ENCODE results near the gene AHR. TPM values are rescaled to one million over a fixed set of nuclear protein-coding genes. Genes with fewer than 3 reads are reported as not detected.
"Not testable (repeated sequence)": the region's sequence is repeated elsewhere in the genome, so short reads cannot be mapped to it uniquely, and the experiment has no call there.

Gene AHR
- polyA plus RNA-seq, 1 experiment: 5.9 TPM

GRCh38 chr7:17384400-17384799 lies 85.9 kb downstream of the AHR start:
- DNase-seq (ENCODE audit: low read depth): no peak
- no peak for TF ChIP-seq CTCF (IDR thresholded peaks at IDR 0.05; ENCODE audit: insufficient read depth, low read depth, low read length)
- CTCF ChIA-PET: no interaction called here
- POLR2A ChIA-PET: no interaction called here
- no peak overlapping the region for H3K4me3 ChIP-seq (ENCODE audit: low read depth, low read length)
- no peaks in the 10 kb centered on the region for H3K36me3 ChIP-seq (ENCODE audit: control insufficient read depth, insufficient read depth, low read length)
- no peaks in the 10 kb centered on the region for H3K27me3 ChIP-seq (ENCODE audit: control insufficient read depth, insufficient read depth, low read length)

- ChIA-PET POLR2A (no interaction called here), CTCF (no interaction called here)
- H3K4me3 ChIP-seq (ENCODE audit: low read depth, low read length): no peak overlapping the region
- H3K36me3 ChIP-seq (ENCODE audit: control insufficient read depth, insufficient read depth, low read length): no peaks in the 10 kb centered on the region
- H3K27me3 ChIP-seq (ENCODE audit: control insufficient read depth, insufficient read depth, low read length): no peaks in the 10 kb centered on the region
- DNase-seq (ENCODE audit: low read depth): no peak
- TF ChIP-seq CTCF (IDR thresholded peaks at IDR 0.05; ENCODE audit: insufficient read depth, low read depth, low read length): no peak
Measured at GRCh38 chr7:17385612-17386011, 87.2 kb downstream of the AHR start.

- H3K27me3 ChIP-seq (ENCODE audit: control insufficient read depth, insufficient read depth, low read length): no peaks in the 10 kb centered on the region
- POLR2A ChIA-PET: no interaction called here
- CTCF ChIA-PET: no interaction called here
Measured at GRCh38 chr7:17390392-17390791, 91.9 kb downstream of the AHR start.

GRCh38 chr7:17391366-17391765 lies 92.9 kb downstream of the AHR start:
- Histone ChIP-seq H3K4me3 (ENCODE audit: low read depth, low read length) (no peak overlapping the region), H3K36me3 (ENCODE audit: control insufficient read depth, insufficient read depth, low read length) (no peaks in the 10 kb centered on the region), H3K27me3 (ENCODE audit: control insufficient read depth, insufficient read depth, low read length) (no peaks in the 10 kb centered on the region)
- CTCF ChIA-PET: interaction anchor here (2.3 kb wide), 1 partner anchor 12 kb away, joined by 6 read pairs; no protein-coding TSS in a partner anchor
- POLR2A ChIA-PET: interaction anchor here (0.6 kb wide), 1 partner anchor 10 kb away, joined by 4 read pairs; no protein-coding TSS in a partner anchor
- no peak for DNase-seq (ENCODE audit: low read depth)
- no peak for TF ChIP-seq CTCF (IDR thresholded peaks at IDR 0.05; ENCODE audit: insufficient read depth, low read depth, low read length)

More at GRCh38 chr7:17390392-17390791, 91.9 kb downstream of the AHR start:
- Histone ChIP-seq H3K36me3 (ENCODE audit: control insufficient read depth, insufficient read depth, low read length) (no peaks in the 10 kb centered on the region), H3K4me3 (ENCODE audit: low read depth, low read length) (no peak overlapping the region)
- DNase-seq (ENCODE audit: low read depth): no peak
- TF ChIP-seq CTCF (IDR thresholded peaks at IDR 0.05; ENCODE audit: insufficient read depth, low read depth, low read length): no peak

- Histone ChIP-seq H3K27me3 (ENCODE audit: control insufficient read depth, insufficient read depth, low read length) (no peaks in the 10 kb centered on the region), H3K36me3 (ENCODE audit: control insufficient read depth, insufficient read depth, low read length) (no peaks in the 10 kb centered on the region), H3K4me3 (ENCODE audit: low read depth, low read length) (no peak overlapping the region)
- peak; percentile 60 for DNase-seq (ENCODE audit: low read depth)
- TF ChIP-seq CTCF (IDR thresholded peaks at IDR 0.05; ENCODE audit: insufficient read depth, low read depth, low read length): no peak
- POLR2A ChIA-PET: no interaction called here
- CTCF ChIA-PET: interaction anchor here (1.0 to 2.3 kb wide), 3 partner anchors 10 to 19 kb away, joined by 3 to 6 read pairs (median 4); no protein-coding TSS in a partner anchor
Measured at GRCh38 chr7:17392846-17393245, 94.4 kb downstream of the AHR start.

GRCh38 chr7:17394563-17394962 lies 96.1 kb downstream of the AHR start:
- POLR2A ChIA-PET; H3K27me3 ChIP-seq (ENCODE audit: control insufficient read depth, insufficient read depth, low read length); CTCF ChIA-PET; H3K4me3 ChIP-seq (ENCODE audit: low read depth, low read length); DNase-seq (ENCODE audit: low read depth); H3K36me3 ChIP-seq (ENCODE audit: control insufficient read depth, insufficient read depth, low read length): not testable (repeated sequence)
